GM23338 (cell line): ENCODE results near the gene MRNIP. TPM values are rescaled to one million over a fixed set of nuclear protein-coding genes. Genes with fewer than 3 reads are reported as not detected.
A peak's percentile ranks its signal among the peaks of the same experiment; 100 is the strongest.

Experiments
- ATAC-seq: fragments of 200-7000 bp; cut with Tn5 transposase; 3 replicates; pipeline ENCODE4 v1.9.1; 2020
- DNase-seq: peaks from one replicate; pipeline ENCODE4 v3.0.0-alpha.2; 2015; ENCODE audit warnings: low spot score
- H2AFZ ChIP-seq: fragments of 200-600 bp; sonication (generic); 2 replicates; pipeline ENCODE4 v1.8.0; 2016; ENCODE audit warnings: antibody characterized with exemption, mild to moderate bottlenecking, moderate library complexity
- H3F3A ChIP-seq: fragments of 200-600 bp; sonication (generic); replicated peaks from 2 replicates; pipeline ENCODE4 v1.8.0; 2017; ENCODE audit warnings: antibody characterized with exemption, mixed run types, low read depth
- H3K27ac ChIP-seq: fragments of 200-600 bp; sonication (generic); 2 replicates; pipeline ENCODE4 v1.6.1; 2016; ENCODE audit warnings: low read depth
- H3K27me3 ChIP-seq: fragments of 200-600 bp; sonication (generic); 2 replicates; pipeline ENCODE4 v1.8.0; 2016; ENCODE audit warnings: mild to moderate bottlenecking, mixed run types, moderate library complexity; ENCODE audit not compliant: insufficient read depth
- H3K36me3 ChIP-seq: fragments of 200-600 bp; sonication (generic); 2 replicates; pipeline ENCODE4 v1.8.0; 2016; ENCODE audit warnings: mild to moderate bottlenecking; ENCODE audit not compliant: insufficient read depth
- H3K4me1 ChIP-seq: fragments of 200-600 bp; sonication (generic); 2 replicates; pipeline ENCODE4 v1.8.0; 2016; ENCODE audit warnings: mild to moderate bottlenecking, moderate library complexity; ENCODE audit not compliant: insufficient read depth
- H3K4me2 ChIP-seq: fragments of 200-600 bp; sonication (generic); 2 replicates; pipeline ENCODE4 v1.7.1; 2017; ENCODE audit warnings: mixed run types
- H3K4me3 ChIP-seq: fragments of 200-600 bp; sonication (generic); 2 replicates; pipeline ENCODE4 v1.6.1; 2016; ENCODE audit warnings: mixed run types
- H3K79me2 ChIP-seq: fragments of 200-600 bp; sonication (generic); replicated peaks from 2 replicates; pipeline ENCODE4 v1.8.0; 2017; ENCODE audit warnings: mild to moderate bottlenecking; ENCODE audit not compliant: insufficient read depth
- H3K9me2 ChIP-seq: fragments of 200-600 bp; sonication (generic); 2 replicates; pipeline ENCODE4 v1.8.0; 2017; ENCODE audit not compliant: insufficient read depth
- H4K20me1 ChIP-seq: fragments of 200-600 bp; sonication (generic); replicated peaks from 2 replicates; pipeline ENCODE4 v1.8.0; 2017; ENCODE audit warnings: mild to moderate bottlenecking; ENCODE audit not compliant: insufficient read depth
- H3K27ac Mint-ChIP-seq: 2 replicates; pipeline ENCODE4 v1.8.0; 2020; ENCODE audit warnings: inconsistent platforms, mild to moderate bottlenecking, moderate library complexity, mixed read lengths
- H3K27me3 Mint-ChIP-seq: 3 replicates; pipeline ENCODE4 v1.8.0; 2022; ENCODE audit warnings: low read depth, mild to moderate bottlenecking, moderate library complexity, mixed read lengths, inconsistent platforms; ENCODE audit not compliant: insufficient read depth, poor library complexity
- H3K36me3 Mint-ChIP-seq: 3 replicates; pipeline ENCODE4 v1.8.0; 2021; ENCODE audit warnings: low read depth, mild to moderate bottlenecking, inconsistent platforms, moderate library complexity, mixed read lengths
- H3K4me1 Mint-ChIP-seq: 3 replicates; pipeline ENCODE4 v1.8.0; 2020; ENCODE audit warnings: mild to moderate bottlenecking, inconsistent platforms, mixed read lengths
- H3K4me3 Mint-ChIP-seq: 3 replicates; pipeline ENCODE4 v1.8.0; 2021; ENCODE audit warnings: moderate library complexity, mild to moderate bottlenecking, inconsistent platforms, mixed read lengths
- H3K9me3 Mint-ChIP-seq: 3 replicates; pipeline ENCODE4 v1.8.0; 2020; ENCODE audit warnings: moderate library complexity, mild to moderate bottlenecking, inconsistent platforms, mixed read lengths
- CREB1 ChIP-seq: fragments of 250-450 bp; sonication (Bioruptor Pico); IDR thresholded peaks from 2 replicates; pipeline ENCODE4 v1.5.0; 2020; ENCODE audit warnings: low read depth, mild to moderate bottlenecking, moderate library complexity
- EZH2 ChIP-seq: fragments of 200-600 bp; sonication (generic); IDR thresholded peaks from one replicate; pipeline ENCODE4 v1.8.0; 2017; ENCODE audit warnings: antibody characterized with exemption, mild to moderate bottlenecking, low read depth; ENCODE audit not compliant: unreplicated experiment
- EZH2phosphoT487 ChIP-seq: fragments of 200-600 bp; sonication (generic); IDR thresholded peaks from one replicate; pipeline ENCODE4 v1.8.1; 2018; ENCODE audit warnings: antibody characterized with exemption; ENCODE audit not compliant: unreplicated experiment
- JUNB ChIP-seq: IDR thresholded peaks from one replicate; pipeline ENCODE4 v1.6.1; 2016; ENCODE audit warnings: antibody characterized with exemption; ENCODE audit not compliant: unreplicated experiment
- NANOG ChIP-seq: IDR thresholded peaks from 2 replicates; pipeline ENCODE4 v1.6.1; 2016; ENCODE audit warnings: antibody characterized with exemption, borderline replicate concordance
- POLR2AphosphoS5 ChIP-seq: IDR thresholded peaks from 2 replicates; pipeline ENCODE4 v1.6.1; 2016; ENCODE audit warnings: antibody characterized with exemption, low read depth
- STAT1 ChIP-seq: IDR thresholded peaks from one replicate; pipeline ENCODE4 v1.6.1; 2016; ENCODE audit warnings: antibody characterized with exemption; ENCODE audit not compliant: unreplicated experiment
- ZNF114 ChIP-seq: fragments of 250-450 bp; sonication (Bioruptor Pico); IDR thresholded peaks from 2 replicates; pipeline ENCODE4 v1.5.0; 2020; ENCODE audit warnings: mild to moderate bottlenecking, moderate library complexity
- ZNF331 ChIP-seq: fragments of 250-450 bp; sonication (Bioruptor Pico); IDR thresholded peaks from 2 replicates; pipeline ENCODE4 v1.5.0; 2020; ENCODE audit warnings: low read depth, mild to moderate bottlenecking, moderate library complexity
- polyA plus RNA-seq: library from polyadenylated mRNA; unstranded; fragments of >200 nt; fragmentation: Nextera tagmentation; extraction: Ambion mirVana; gene quantifications from 2 replicates; pipeline ENCODE4 v1.2.1, GENCODE V29; 2016
- total RNA-seq: library from RNA; depleted of rRNA; stranded (reverse); fragments of >200 nt; shearing (Covaris generic); gene quantifications from 2 replicates; pipeline ENCODE4 v1.2.3, GENCODE V29; 2014
- TF ChIP-seq, protein P1 (sequence below): fragments of 250-450 bp; sonication (Bioruptor Pico); IDR thresholded peaks from 2 replicates; pipeline ENCODE4 v1.5.0; 2020; ENCODE audit warnings: mild to moderate bottlenecking, moderate library complexity
- TF ChIP-seq, protein P2 (sequence below): IDR thresholded peaks from 2 replicates; pipeline ENCODE4 v1.6.1; 2016; ENCODE audit warnings: antibody characterized with exemption
- TF ChIP-seq, protein P3 (sequence below), 2 experiments: fragments of 200-600 bp in 1 of 2; sonication (generic) in 1 of 2; conservative IDR thresholded peaks; 2 replicates each; pipeline versions ENCODE4 v1.5.1 to v1.6.1; 2016 to 2017; ENCODE audit warnings: antibody characterized with exemption in 2 of 2, low read depth in 2 of 2, mild to moderate bottlenecking in 2 of 2, moderate library complexity in 1 of 2
- TF ChIP-seq, protein P4 (sequence below): IDR thresholded peaks from one replicate; pipeline ENCODE4 v1.6.1; 2018; ENCODE audit warnings: antibody characterized with exemption; ENCODE audit not compliant: unreplicated experiment

Gene MRNIP
- total and polyA plus RNA-seq, 2 experiments from 2014 or later: 18.2 to 34.4 TPM

DNA sequence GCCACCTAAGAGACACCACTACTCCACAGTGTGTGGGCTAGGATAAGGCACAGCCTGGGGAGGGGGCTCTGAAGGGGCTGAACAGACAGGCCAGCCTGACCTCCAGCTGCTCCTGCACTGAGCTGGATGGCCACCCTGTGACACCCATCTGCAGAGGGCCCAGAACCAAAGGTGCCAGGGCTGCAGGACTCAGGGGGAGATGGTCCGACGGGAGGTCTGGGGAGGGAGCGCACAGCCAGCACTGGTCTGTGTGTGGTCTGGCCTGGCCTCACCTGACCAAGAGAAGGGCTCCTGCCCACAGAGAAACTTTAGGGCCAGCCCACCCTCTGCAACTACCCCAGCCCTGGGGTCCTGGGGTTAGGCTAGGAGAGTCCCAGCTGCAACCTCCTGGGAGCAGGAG is 64.0 kb downstream of the MRNIP start:
- no peak overlapping the region for H3K27ac ChIP-seq
- no peak for TF ChIP-seq CREB1
- no peak for TF ChIP-seq ZNF331 (CRISPR knock-in tag)
- no peak for TF ChIP-seq ZNF114
- no peak for TF ChIP-seq STAT1
- no peak for TF ChIP-seq EZH2phosphoT487
- TF ChIP-seq, protein P1, sequence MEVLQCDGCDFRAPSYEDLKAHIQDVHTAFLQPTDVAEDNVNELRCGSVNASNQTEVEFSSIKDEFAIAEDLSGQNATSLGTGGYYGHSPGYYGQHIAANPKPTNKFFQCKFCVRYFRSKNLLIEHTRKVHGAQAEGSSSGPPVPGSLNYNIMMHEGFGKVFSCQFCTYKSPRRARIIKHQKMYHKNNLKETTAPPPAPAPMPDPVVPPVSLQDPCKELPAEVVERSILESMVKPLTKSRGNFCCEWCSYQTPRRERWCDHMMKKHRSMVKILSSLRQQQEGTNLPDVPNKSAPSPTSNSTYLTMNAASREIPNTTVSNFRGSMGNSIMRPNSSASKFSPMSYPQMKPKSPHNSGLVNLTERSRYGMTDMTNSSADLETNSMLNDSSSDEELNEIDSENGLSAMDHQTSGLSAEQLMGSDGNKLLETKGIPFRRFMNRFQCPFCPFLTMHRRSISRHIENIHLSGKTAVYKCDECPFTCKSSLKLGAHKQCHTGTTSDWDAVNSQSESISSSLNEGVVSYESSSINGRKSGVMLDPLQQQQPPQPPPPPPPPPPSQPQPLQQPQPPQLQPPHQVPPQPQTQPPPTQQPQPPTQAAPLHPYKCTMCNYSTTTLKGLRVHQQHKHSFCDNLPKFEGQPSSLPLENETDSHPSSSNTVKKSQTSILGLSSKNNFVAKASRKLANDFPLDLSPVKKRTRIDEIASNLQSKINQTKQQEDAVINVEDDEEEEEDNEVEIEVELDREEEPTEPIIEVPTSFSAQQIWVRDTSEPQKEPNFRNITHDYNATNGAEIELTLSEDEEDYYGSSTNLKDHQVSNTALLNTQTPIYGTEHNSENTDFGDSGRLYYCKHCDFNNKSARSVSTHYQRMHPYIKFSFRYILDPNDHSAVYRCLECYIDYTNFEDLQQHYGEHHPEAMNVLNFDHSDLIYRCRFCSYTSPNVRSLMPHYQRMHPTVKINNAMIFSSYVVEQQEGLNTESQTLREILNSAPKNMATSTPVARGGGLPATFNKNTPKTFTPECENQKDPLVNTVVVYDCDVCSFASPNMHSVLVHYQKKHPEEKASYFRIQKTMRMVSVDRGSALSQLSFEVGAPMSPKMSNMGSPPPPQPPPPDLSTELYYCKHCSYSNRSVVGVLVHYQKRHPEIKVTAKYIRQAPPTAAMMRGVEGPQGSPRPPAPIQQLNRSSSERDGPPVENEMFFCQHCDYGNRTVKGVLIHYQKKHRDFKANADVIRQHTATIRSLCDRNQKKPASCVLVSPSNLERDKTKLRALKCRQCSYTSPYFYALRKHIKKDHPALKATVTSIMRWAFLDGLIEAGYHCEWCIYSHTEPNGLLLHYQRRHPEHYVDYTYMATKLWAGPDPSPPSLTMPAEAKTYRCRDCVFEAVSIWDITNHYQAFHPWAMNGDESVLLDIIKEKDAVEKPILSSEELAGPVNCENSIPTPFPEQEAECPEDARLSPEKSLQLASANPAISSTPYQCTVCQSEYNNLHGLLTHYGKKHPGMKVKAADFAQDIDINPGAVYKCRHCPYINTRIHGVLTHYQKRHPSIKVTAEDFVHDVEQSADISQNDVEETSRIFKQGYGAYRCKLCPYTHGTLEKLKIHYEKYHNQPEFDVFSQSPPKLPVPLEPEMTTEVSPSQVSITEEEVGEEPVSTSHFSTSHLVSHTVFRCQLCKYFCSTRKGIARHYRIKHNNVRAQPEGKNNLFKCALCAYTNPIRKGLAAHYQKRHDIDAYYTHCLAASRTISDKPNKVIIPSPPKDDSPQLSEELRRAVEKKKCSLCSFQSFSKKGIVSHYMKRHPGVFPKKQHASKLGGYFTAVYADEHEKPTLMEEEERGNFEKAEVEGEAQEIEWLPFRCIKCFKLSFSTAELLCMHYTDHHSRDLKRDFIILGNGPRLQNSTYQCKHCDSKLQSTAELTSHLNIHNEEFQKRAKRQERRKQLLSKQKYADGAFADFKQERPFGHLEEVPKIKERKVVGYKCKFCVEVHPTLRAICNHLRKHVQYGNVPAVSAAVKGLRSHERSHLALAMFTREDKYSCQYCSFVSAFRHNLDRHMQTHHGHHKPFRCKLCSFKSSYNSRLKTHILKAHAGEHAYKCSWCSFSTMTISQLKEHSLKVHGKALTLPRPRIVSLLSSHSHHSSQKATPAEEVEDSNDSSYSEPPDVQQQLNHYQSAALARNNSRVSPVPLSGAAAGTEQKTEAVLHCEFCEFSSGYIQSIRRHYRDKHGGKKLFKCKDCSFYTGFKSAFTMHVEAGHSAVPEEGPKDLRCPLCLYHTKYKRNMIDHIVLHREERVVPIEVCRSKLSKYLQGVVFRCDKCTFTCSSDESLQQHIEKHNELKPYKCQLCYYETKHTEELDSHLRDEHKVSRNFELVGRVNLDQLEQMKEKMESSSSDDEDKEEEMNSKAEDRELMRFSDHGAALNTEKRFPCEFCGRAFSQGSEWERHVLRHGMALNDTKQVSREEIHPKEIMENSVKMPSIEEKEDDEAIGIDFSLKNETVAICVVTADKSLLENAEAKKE: no peak
- TF ChIP-seq JUNB: no peak
- TF ChIP-seq, protein P2, sequence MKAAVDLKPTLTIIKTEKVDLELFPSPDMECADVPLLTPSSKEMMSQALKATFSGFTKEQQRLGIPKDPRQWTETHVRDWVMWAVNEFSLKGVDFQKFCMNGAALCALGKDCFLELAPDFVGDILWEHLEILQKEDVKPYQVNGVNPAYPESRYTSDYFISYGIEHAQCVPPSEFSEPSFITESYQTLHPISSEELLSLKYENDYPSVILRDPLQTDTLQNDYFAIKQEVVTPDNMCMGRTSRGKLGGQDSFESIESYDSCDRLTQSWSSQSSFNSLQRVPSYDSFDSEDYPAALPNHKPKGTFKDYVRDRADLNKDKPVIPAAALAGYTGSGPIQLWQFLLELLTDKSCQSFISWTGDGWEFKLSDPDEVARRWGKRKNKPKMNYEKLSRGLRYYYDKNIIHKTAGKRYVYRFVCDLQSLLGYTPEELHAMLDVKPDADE: no peak
- no peak for TF ChIP-seq EZH2
- TF ChIP-seq, protein P3, sequence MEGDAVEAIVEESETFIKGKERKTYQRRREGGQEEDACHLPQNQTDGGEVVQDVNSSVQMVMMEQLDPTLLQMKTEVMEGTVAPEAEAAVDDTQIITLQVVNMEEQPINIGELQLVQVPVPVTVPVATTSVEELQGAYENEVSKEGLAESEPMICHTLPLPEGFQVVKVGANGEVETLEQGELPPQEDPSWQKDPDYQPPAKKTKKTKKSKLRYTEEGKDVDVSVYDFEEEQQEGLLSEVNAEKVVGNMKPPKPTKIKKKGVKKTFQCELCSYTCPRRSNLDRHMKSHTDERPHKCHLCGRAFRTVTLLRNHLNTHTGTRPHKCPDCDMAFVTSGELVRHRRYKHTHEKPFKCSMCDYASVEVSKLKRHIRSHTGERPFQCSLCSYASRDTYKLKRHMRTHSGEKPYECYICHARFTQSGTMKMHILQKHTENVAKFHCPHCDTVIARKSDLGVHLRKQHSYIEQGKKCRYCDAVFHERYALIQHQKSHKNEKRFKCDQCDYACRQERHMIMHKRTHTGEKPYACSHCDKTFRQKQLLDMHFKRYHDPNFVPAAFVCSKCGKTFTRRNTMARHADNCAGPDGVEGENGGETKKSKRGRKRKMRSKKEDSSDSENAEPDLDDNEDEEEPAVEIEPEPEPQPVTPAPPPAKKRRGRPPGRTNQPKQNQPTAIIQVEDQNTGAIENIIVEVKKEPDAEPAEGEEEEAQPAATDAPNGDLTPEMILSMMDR (conservative IDR thresholded peaks at IDR 0.05; ENCODE audit: low read depth in 2 of 2): no peak
- TF ChIP-seq POLR2AphosphoS5: no peak
- TF ChIP-seq, protein P4, sequence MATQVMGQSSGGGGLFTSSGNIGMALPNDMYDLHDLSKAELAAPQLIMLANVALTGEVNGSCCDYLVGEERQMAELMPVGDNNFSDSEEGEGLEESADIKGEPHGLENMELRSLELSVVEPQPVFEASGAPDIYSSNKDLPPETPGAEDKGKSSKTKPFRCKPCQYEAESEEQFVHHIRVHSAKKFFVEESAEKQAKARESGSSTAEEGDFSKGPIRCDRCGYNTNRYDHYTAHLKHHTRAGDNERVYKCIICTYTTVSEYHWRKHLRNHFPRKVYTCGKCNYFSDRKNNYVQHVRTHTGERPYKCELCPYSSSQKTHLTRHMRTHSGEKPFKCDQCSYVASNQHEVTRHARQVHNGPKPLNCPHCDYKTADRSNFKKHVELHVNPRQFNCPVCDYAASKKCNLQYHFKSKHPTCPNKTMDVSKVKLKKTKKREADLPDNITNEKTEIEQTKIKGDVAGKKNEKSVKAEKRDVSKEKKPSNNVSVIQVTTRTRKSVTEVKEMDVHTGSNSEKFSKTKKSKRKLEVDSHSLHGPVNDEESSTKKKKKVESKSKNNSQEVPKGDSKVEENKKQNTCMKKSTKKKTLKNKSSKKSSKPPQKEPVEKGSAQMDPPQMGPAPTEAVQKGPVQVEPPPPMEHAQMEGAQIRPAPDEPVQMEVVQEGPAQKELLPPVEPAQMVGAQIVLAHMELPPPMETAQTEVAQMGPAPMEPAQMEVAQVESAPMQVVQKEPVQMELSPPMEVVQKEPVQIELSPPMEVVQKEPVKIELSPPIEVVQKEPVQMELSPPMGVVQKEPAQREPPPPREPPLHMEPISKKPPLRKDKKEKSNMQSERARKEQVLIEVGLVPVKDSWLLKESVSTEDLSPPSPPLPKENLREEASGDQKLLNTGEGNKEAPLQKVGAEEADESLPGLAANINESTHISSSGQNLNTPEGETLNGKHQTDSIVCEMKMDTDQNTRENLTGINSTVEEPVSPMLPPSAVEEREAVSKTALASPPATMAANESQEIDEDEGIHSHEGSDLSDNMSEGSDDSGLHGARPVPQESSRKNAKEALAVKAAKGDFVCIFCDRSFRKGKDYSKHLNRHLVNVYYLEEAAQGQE: no peak
- no peak for TF ChIP-seq NANOG
- H3K4me3 ChIP-seq: peak overlapping the region; percentile 84
- no peak for ATAC-seq
- Mint-ChIP-seq H3K4me1 (peaks cover 13% of the 10 kb centered on the region; the same call in 2 of the 3 replicates), H3K27ac (no peak overlapping the region), H3K9me3 (no peaks in the 10 kb centered on the region), H3K27me3 (peaks cover 12% of the 10 kb centered on the region), H3K4me3 (peak overlapping the region; percentile 75), H3K36me3 (peaks cover 25% of the 10 kb centered on the region)
- no peaks in the 10 kb centered on the region for H3K79me2 ChIP-seq
- no peaks in the 10 kb centered on the region for H3K27me3 ChIP-seq
- H3K4me1 ChIP-seq: peaks cover 11% of the 10 kb centered on the region; the same call in 1 of the 2 replicates
- H3K36me3 ChIP-seq: no peaks in the 10 kb centered on the region; the same call in 1 of the 2 replicates
- peak overlapping the region; percentile 89 for H3K4me2 ChIP-seq
- H2AFZ ChIP-seq: no peak overlapping the region
- H3F3A ChIP-seq: peaks cover 10% of the 10 kb centered on the region
- no peaks in the 10 kb centered on the region for H3K9me2 ChIP-seq
- no peak for DNase-seq
- H4K20me1 ChIP-seq: no peaks in the 10 kb centered on the region; the same call in 1 of the 2 replicates
